Measurements from ENCODE around the gene RASGRP1.

Gene RASGRP1

DNA sequence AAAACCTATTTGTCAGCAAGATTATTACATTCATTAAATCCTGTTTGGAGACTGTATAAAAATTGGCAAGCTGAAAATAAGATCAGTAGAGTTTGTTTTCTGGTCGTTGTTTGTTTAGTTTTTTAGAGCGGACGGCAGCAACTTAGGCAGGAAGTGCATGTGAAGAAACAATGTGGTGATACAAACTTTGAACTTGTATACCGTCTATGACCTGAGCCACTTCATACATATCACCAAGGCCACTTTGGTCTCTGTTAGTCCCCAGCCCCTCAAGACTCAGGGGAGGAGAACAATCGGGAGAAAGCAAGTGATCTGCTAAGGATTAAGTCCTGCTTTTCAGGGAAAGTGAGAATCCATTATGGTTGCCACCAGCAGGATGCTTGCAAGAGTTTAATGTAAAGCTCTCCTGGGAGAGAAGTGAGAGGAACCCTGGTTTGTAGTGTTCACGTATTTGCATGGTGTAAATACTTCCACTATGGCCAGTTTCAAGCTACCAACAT lies 31.1 kb downstream of the RASGRP1 start:
- H3K4me3 Mint-ChIP-seq = no peak overlapping the region
- no peaks in the 10 kb centered on the region for H3K27me3 Mint-ChIP-seq
- peak overlapping the region in 1 of 2 donors; percentile 82 for H3K27ac Mint-ChIP-seq
- H3K9me3 Mint-ChIP-seq = peaks cover 6 to 7% of the 10 kb centered on the region in 2 donors
- peaks cover 98% of the 10 kb centered on the region for H3K4me1 Mint-ChIP-seq
- DNase-seq (no peak), ATAC-seq (no peak)

DNA sequence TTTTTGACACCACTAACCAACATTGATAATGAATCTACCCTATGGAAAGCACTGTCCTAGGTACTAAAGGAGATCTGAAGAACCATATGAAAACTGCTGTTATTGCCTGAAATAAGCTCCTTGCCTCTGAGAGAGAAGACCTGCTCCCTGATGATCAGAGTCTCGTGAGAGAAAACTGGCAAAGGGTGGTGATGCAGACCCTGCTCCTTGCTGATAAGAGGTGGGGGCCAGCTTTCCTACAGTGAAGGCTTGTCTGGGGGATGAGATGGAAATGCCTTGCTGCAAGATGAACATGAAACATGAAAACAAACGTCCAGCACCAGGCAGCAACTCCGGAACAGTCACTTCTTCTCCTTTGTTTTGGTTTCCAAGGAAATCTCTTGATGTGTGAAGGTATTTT lies 31.9 kb downstream of the RASGRP1 start:
- DNase-seq (no peak), ATAC-seq (no peak)
- Mint-ChIP-seq H3K27me3 (no peaks in the 10 kb centered on the region), H3K9me3 (peaks cover 6 to 7% of the 10 kb centered on the region in 2 donors), H3K4me1 (peaks cover 97% of the 10 kb centered on the region), H3K4me3 (no peak overlapping the region), H3K27ac (no peak overlapping the region)

DNA sequence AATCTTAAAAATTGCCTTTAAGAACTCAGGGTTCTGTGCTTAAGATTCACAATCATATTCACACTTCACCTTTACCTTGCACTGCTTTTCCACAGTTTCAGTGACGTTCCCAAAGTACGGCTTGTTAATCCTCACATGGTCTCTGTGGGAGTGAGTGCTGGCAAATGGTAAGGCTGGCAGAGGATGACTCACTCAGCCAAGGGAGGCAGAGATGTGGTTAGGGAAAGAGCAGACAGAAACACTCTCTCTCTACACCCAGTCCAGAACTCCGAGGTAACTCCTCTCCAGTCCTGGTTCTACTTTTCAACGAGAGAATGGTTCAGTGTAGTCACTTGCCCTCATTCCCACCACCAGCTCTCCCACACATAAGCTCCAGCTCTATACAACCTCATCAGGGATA lies 33.1 kb downstream of the RASGRP1 start:
- Mint-ChIP-seq H3K4me1 (peaks cover 94% of the 10 kb centered on the region), H3K27me3 (no peaks in the 10 kb centered on the region), H3K9me3 (peaks cover 6 to 7% of the 10 kb centered on the region in 2 donors), H3K4me3 (no peak overlapping the region), H3K27ac (no peak overlapping the region)
- ATAC-seq (no peak), DNase-seq (no peak)

DNA sequence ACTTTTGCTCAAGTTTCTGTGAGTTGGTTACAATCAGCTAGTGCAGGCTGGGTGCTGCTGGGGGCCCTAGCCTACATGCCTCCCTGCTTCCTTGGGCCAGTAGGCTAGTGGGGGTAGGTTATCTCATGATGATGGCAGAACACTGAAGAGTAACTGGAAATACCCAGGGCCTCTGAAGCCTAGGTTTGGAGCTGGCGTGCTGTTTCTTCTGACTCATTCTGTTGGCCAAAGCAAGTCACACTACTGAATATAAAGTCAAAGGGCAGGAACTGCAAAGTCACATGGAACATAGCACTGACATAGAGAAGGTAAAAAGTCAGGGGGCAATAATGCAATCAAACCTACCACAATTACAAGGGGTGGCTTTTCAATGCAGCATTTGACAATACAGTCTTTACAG lies 34.5 kb downstream of the RASGRP1 start:
- peaks cover 6 to 7% of the 10 kb centered on the region in 2 donors for H3K9me3 Mint-ChIP-seq
- ATAC-seq = peak; percentile 96
- peak overlapping the region in 1 of 2 donors; percentile 44 for H3K27ac Mint-ChIP-seq

DNA sequence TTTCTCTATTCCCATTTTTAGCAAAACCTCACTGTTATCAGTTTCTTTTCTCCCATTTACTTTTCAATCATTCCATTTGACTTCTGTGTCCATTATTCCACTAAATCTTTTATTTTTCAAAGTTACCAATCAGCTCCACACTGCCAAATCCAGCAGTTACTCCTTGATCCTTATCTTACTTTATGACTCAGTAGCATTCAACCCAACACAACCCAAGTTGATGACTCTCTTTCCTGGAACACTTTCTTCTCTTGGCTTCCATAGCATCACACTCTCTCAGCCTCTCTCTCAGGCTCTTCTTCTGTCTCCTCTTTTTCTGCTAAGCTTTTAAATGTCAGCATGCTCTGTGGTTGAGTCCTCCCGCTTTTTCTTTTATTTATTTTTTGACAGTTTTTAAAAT lies 36.3 kb downstream of the RASGRP1 start:
- peaks cover 6 to 7% of the 10 kb centered on the region in 2 donors for H3K9me3 Mint-ChIP-seq
- no peak overlapping the region for H3K4me3 Mint-ChIP-seq
- H3K27ac Mint-ChIP-seq = peak overlapping the region in 1 of 2 donors; percentile 41
- ATAC-seq (no peak), DNase-seq (no peak)
- no peaks in the 10 kb centered on the region for H3K27me3 Mint-ChIP-seq
- peaks cover 91% of the 10 kb centered on the region for H3K4me1 Mint-ChIP-seq

More for the DNA sequence above, 34.5 kb downstream of the RASGRP1 start:
- H3K4me1 Mint-ChIP-seq = peaks cover 94% of the 10 kb centered on the region
- peak overlapping the region; percentile 38 to 44 for H3K4me3 Mint-ChIP-seq
- peak; percentile 32 to 55 for DNase-seq
- H3K27me3 Mint-ChIP-seq = no peaks in the 10 kb centered on the region

DNA sequence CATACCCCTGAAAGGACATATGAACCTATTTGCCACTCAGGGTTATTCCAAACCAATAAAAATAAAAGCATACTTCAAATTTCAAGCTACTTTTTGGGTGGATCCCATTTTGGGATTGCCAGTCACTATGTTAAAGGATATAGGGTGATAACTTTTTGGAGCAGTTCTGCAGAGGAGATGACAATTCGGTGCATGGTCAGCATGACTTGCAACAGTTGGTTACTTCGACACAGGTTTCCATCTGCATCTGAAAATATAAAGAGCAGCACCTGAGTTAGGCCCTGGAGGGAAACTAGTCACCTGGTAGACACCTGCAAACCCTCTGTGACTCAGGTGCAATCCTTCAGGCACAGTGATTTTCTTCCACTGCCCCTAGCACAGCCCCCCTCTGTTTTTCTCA lies 38.5 kb downstream of the RASGRP1 start:
- Mint-ChIP-seq H3K27me3 (no peaks in the 10 kb centered on the region), H3K4me3 (no peak overlapping the region), H3K4me1 (peaks cover 87% of the 10 kb centered on the region), H3K27ac (no peak overlapping the region), H3K9me3 (peaks cover 6 to 7% of the 10 kb centered on the region in 2 donors)
- ATAC-seq (no peak), DNase-seq (no peak)

DNA sequence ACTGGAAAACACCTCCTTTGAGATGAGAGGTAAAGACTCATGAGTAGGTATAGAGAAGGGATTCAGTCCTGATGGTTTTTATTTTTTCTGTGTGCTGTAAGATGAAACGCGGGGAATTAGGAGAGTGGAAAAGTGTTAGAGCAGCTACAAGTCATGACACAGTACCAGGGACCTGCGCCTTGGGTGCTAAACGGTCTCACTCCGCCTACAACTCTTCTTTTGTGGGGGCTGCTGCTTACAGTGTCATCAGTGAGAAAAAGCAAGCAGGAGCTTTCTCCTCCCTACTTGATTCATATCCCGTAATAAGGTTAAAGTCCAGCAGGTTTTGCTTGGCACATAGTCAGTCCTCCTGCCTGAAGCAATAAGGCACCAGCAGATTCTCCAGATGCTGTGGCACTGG lies 39.1 kb downstream of the RASGRP1 start:
- Mint-ChIP-seq H3K9me3 (peaks cover 6 to 7% of the 10 kb centered on the region in 2 donors), H3K4me1 (peaks cover 84% of the 10 kb centered on the region), H3K4me3 (no peak overlapping the region), H3K27ac (peak overlapping the region in 1 of 2 donors; percentile 47), H3K27me3 (no peaks in the 10 kb centered on the region)
- DNase-seq (no peak), ATAC-seq (no peak)

DNA sequence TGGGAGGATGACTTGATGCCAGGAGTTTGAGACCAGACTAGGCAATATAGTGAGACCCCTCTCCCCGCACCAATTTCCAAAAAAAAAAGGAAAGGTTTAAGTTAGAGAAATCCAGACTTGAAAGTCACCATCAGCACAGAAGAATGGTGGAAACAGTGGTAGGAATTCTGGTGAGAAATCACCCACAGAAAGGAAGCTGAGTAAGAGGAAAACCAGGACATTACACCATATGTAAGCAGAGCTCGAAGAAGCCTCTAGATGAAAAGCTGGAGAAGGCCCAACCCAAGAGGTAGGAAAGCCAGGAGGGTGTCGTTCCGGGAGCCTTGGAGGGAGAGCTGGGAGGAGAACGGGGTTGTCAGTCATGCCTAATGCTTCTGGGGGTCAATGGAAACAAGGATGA lies 40.5 kb downstream of the RASGRP1 start:
- no peaks in the 10 kb centered on the region for H3K27me3 Mint-ChIP-seq
- no peak overlapping the region for H3K4me3 Mint-ChIP-seq
- DNase-seq = no peak
- peak overlapping the region in 1 of 2 donors; percentile 64 for H3K27ac Mint-ChIP-seq
- peaks cover 79% of the 10 kb centered on the region for H3K4me1 Mint-ChIP-seq
- no peak for ATAC-seq
- peaks cover 4 to 6% of the 10 kb centered on the region in 2 donors for H3K9me3 Mint-ChIP-seq

DNA sequence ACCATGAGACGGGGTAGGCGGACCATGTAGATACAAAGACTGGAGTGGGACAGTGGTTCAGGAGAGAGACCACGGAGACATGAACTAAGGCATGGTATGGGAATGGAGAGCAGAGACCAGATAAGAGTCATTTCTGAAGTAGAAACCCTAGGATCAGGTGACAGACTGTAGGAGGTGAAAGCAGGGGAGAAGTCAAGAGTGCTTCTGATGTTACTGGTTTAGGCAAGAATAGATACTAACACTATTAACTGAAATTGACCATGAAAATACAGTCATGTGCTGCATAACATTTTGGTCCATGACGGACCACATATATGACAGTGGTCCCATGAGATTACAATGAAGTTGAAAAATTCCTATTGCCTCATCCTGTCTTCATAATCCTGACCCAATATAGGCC lies 41.7 kb downstream of the RASGRP1 start:
- peaks cover 75% of the 10 kb centered on the region for H3K4me1 Mint-ChIP-seq
- H3K27me3 Mint-ChIP-seq = no peaks in the 10 kb centered on the region
- no peaks in the 10 kb centered on the region for H3K9me3 Mint-ChIP-seq
- ATAC-seq (no peak), DNase-seq (no peak)
- H3K27ac Mint-ChIP-seq = no peak overlapping the region
- no peak overlapping the region for H3K4me3 Mint-ChIP-seq

DNA sequence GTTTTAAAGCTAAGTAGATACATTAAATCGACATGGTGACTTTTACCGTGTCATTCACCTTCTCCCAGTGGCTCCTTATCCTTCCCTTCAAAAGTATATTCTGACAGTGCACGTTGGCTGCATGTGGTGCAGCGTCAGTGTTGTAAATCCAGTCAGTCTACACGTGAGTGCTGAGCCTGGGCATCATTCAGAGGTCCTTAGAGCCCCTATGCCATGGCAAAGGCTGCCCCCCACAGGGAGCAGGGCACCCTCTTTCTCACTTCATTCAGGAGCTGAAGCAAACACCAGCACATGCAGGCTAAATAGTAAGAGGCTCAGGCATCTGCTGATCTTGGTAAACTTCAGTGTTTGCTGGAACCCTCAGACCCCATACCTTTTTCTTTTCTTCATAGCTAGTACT lies 43.3 kb downstream of the RASGRP1 start:
- Mint-ChIP-seq H3K4me3 (no peak overlapping the region), H3K9me3 (no peaks in the 10 kb centered on the region), H3K4me1 (peaks cover 71% of the 10 kb centered on the region), H3K27me3 (no peaks in the 10 kb centered on the region), H3K27ac (peak overlapping the region in 1 of 2 donors; percentile 30)
- no peak for ATAC-seq
- no peak for DNase-seq

DNA sequence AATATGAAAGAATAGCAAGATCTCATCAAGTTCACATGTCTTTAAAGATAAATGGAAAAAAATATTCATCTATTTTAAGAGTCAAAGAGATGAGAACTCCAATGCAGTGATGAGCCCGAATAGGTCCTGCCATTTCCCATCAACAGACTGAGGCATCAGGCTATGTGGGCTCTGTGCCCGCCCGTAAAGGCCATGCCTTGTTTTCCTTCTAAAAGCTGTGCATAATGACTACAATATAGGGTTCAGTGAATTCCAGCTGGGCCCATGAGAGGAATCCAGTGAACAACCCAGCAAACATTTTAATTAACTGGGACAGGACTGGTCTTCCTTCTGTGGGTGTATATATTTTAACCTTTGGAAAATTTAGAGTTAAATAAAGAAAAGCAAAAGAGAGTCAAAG lies 44.6 kb downstream of the RASGRP1 start:
- Mint-ChIP-seq H3K27ac (no peak overlapping the region), H3K4me1 (peaks cover 64% of the 10 kb centered on the region), H3K4me3 (no peak overlapping the region), H3K27me3 (no peaks in the 10 kb centered on the region), H3K9me3 (no peaks in the 10 kb centered on the region)
- DNase-seq = no peak
- no peak for ATAC-seq

DNA sequence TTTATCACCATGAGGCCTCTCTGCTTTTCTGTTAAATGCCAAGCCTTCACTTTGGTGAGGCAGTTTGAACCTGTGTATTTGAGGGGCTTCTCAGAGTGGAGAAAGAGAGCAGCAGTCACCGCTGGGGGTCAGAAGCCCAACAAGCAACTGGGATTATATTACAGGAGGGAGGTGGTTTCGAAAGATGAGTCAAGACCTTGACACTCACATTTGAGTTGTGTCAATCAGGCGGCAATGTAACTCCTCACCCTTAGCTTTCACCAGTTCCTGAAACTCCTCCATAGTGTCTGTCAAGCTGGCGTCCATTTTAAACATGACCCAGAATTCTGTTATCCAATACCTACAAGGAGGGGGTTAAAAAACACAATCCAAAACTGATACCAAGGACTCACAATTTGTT lies 46.5 kb downstream of the RASGRP1 start:
- Mint-ChIP-seq H3K9me3 (no peaks in the 10 kb centered on the region), H3K27me3 (no peaks in the 10 kb centered on the region), H3K27ac (peak overlapping the region; percentile 17 to 75), H3K4me3 (no peak overlapping the region), H3K4me1 (peaks cover 58% of the 10 kb centered on the region)
- ATAC-seq (no peak), DNase-seq (no peak)

DNA sequence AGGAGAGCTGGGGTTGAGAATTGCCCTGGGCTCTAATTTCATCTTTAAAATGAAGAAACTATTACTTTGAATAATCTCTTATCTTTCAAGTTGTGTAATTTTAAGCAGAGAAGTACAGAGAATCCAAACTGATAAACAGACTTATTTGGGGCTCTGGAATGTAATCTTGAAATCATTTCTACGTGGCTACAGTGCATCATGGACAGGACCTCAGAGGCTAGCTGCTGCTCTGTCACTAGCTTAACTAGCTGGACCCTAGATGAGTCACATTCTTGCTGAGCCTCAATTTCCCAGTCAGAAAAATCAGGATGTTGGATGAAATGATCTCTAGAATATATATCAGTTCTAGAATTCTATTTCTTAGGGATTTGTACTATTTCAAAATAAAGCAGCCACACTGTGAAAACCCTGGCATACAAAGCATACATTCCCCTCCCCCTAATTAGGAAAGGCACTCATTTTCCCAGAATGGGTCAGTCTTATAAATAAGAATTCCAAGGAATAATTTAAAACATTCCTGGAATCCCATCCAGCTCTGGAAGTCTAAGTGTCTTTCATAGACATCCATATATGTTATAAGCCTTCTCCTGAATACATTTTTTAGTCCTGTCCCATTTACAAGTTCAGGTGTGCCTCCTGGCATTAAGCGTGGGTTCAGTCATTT lies 47.2 kb downstream of the RASGRP1 start:
- no peaks in the 10 kb centered on the region for H3K9me3 Mint-ChIP-seq
- H3K27me3 Mint-ChIP-seq = no peaks in the 10 kb centered on the region
- ATAC-seq = no peak
- DNase-seq = no peak
- H3K4me3 Mint-ChIP-seq = no peak overlapping the region
- H3K27ac Mint-ChIP-seq = no peak overlapping the region
- peaks cover 52% of the 10 kb centered on the region for H3K4me1 Mint-ChIP-seq

DNA sequence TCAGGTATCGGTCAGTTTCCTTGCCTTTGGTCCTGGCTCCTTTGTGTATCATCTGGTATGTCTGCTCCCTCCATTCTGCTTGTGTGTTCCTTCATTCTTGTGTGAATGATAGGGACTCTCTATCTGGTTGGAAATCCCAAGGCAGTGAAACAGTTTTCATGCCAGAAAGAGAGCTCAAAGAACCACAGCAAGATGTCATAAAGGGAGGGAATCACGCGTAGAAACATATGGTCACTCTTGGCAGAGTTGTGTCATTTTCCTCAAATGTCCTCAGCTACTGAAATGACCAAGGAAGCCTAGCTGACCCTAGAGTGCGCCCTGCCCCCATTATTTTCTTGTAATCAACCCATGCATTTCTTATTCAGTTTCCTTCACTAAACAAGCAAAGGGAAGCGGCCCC lies 48.0 kb downstream of the RASGRP1 start:
- Mint-ChIP-seq H3K9me3 (no peaks in the 10 kb centered on the region), H3K4me3 (no peak overlapping the region), H3K4me1 (peaks cover 46% of the 10 kb centered on the region), H3K27me3 (no peaks in the 10 kb centered on the region), H3K27ac (no peak overlapping the region)
- ATAC-seq (no peak), DNase-seq (no peak)

DNA sequence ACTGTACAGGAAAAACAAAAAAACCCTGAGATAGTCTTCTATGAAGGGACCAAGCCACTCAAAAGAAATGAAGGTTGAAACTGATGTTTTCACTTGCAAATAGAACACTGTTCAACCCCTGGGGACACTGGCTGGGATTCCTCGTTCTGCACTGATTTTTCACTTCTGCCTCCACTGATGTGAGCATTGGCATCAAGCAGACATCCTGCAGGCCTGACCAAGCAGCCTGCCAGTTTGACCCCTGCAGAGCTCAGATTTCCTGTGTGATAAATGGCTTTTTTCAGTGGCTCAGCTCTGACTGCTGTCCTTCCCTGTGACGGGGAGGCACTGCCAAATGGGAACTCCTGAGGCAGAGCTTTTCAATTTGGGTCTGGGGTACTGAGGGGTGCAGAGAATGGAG lies 50.0 kb downstream of the RASGRP1 start:
- Mint-ChIP-seq H3K27ac (peak overlapping the region in 1 of 2 donors; percentile 76), H3K27me3 (no peaks in the 10 kb centered on the region), H3K4me1 (peaks cover 43% of the 10 kb centered on the region), H3K9me3 (no peaks in the 10 kb centered on the region), H3K4me3 (no peak overlapping the region)
- ATAC-seq (no peak), DNase-seq (no peak)

DNA sequence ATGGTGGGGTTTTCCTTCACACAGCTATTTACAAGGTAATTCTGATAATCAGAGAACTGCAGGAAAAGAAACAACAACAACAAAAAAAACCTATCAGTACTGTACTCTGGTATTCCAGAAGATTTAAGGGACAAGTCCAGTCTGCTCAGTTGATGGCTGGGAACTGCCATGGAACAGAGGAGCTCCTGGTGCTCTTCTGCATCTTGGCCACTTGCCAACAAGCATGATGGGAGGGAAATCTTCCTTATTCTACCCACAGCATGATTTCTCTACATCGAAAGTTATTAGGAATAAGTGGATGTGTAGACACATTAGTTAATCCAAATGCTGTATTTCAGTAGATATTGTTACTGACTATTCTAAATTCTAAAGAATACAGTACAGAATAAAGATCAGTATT lies 51.7 kb downstream of the RASGRP1 start:
- Mint-ChIP-seq H3K4me1 (peaks cover 47% of the 10 kb centered on the region), H3K27me3 (no peaks in the 10 kb centered on the region), H3K27ac (no peak overlapping the region), H3K4me3 (no peak overlapping the region), H3K9me3 (no peaks in the 10 kb centered on the region)
- DNase-seq (no peak), ATAC-seq (no peak)

DNA sequence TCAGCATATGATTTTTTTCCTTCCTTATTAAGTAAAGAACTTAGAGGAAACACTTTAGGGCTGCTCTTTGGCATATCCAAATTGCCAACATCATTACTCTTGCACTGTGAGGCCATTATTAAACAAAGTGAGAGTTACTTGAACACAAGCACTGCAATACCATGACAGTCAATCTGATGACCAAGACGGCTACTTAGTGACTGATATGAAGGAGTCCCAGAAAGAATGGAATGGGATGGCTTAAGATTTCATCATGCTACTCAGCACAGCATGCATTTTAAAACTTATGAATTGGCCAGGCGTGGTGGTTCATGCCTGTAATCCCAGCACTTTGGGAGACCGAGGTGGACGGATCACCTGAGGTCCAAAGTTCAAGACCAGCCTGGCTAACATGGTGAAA lies 55.5 kb downstream of the RASGRP1 start:
- no peaks in the 10 kb centered on the region for H3K9me3 Mint-ChIP-seq
- peak overlapping the region in 1 of 2 donors; percentile 32 for H3K4me3 Mint-ChIP-seq
- ATAC-seq = peak; percentile 40
- H3K4me1 Mint-ChIP-seq = peaks cover 48% of the 10 kb centered on the region
- H3K27ac Mint-ChIP-seq = peak overlapping the region; percentile 74 to 93
- no peaks in the 10 kb centered on the region for H3K27me3 Mint-ChIP-seq
- no peak for DNase-seq
